Measurements from ENCODE around the gene SMAD6.

SMAD6 gene

GRCh38 chr15:66816201-66816600 is 114.2 kb downstream of the SMAD6 start:
- H3F3A ChIP-seq (ENCODE audit: control insufficient read depth, insufficient read depth) = no peaks in the 10 kb centered on the region
- H4K20me1 ChIP-seq (ENCODE audit: control insufficient read depth, insufficient read depth, low read depth, low read length) = no peaks in the 10 kb centered on the region
- H3K79me2 ChIP-seq (ENCODE audit: control insufficient read depth, low read length) = no peaks in the 10 kb centered on the region
- no peaks in the 10 kb centered on the region for H3K9me3 ChIP-seq (ENCODE audit: control insufficient read depth, insufficient read depth, low read length)
- H3K4me2 ChIP-seq (ENCODE audit: low read length) = no peak overlapping the region
- peaks cover 7% of the 10 kb centered on the region; the same call in 1 of the 2 replicates for H3K27me3 ChIP-seq (ENCODE audit: control insufficient read depth, low read length)
- no peak overlapping the region for H3K4me3 ChIP-seq (ENCODE audit: low read length)
- no peaks in the 10 kb centered on the region for H3K9me2 ChIP-seq (replicated peaks; ENCODE audit: control insufficient read depth, low read length)
- H3K36me3 ChIP-seq (ENCODE audit: control insufficient read depth, low read length) = no peaks in the 10 kb centered on the region
- TF ChIP-seq CTCF (IDR thresholded peaks at IDR 0.05; ENCODE audit: low read depth, low read length, poor library complexity, severe bottlenecking) = no peak
- no peak for TF ChIP-seq EZH2phosphoT487 (IDR thresholded peaks at IDR 0.05; ENCODE audit: borderline replicate concordance, low read length)
- H3K4me1 ChIP-seq (ENCODE audit: control insufficient read depth, low read length) = no peaks in the 10 kb centered on the region
- H3K27ac ChIP-seq (ENCODE audit: low read depth, low read length) = no peak overlapping the region

DNA sequence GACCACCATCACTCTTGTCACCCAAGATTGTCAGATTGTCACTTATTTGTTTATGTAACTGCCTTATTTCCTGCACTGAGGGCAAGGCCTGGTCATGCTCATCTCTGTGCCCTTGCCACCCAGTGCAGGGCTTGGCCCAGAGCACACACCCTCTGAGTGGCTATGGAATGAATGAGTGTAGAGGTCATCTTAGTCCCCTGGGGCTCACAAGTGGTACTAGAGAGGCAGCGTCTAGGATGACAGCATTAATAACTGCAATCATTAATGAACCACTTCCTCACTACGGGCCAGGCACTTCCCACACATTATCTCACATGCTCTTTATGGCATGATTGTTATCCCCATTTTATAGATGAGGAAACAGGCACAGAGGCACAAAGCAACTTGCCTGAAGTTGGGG is 117.0 kb downstream of the SMAD6 start:
- no peaks in the 10 kb centered on the region for H3K9me2 ChIP-seq (replicated peaks; ENCODE audit: control insufficient read depth, low read length)
- H3K36me3 ChIP-seq (ENCODE audit: control insufficient read depth, low read length) = no peaks in the 10 kb centered on the region
- no peaks in the 10 kb centered on the region for H3K79me2 ChIP-seq (ENCODE audit: control insufficient read depth, low read length)
- no peaks in the 10 kb centered on the region for H3K4me1 ChIP-seq (ENCODE audit: control insufficient read depth, low read length)
- TF ChIP-seq CTCF (IDR thresholded peaks at IDR 0.05; ENCODE audit: low read depth, low read length, poor library complexity, severe bottlenecking) = no peak
- TF ChIP-seq EZH2phosphoT487 (IDR thresholded peaks at IDR 0.05; ENCODE audit: borderline replicate concordance, low read length) = no peak
- no peak overlapping the region for H3K4me3 ChIP-seq (ENCODE audit: low read length)
- no peak overlapping the region for H3K4me2 ChIP-seq (ENCODE audit: low read length)
- H3K9me3 ChIP-seq (ENCODE audit: control insufficient read depth, insufficient read depth, low read length) = no peaks in the 10 kb centered on the region
- no peak overlapping the region for H3K27ac ChIP-seq (ENCODE audit: low read depth, low read length)
- no peaks in the 10 kb centered on the region for H3F3A ChIP-seq (ENCODE audit: control insufficient read depth, insufficient read depth)
- H3K27me3 ChIP-seq (ENCODE audit: control insufficient read depth, low read length) = peaks cover 7% of the 10 kb centered on the region; the same call in 1 of the 2 replicates
- H4K20me1 ChIP-seq (ENCODE audit: control insufficient read depth, insufficient read depth, low read depth, low read length) = no peaks in the 10 kb centered on the region

DNA sequence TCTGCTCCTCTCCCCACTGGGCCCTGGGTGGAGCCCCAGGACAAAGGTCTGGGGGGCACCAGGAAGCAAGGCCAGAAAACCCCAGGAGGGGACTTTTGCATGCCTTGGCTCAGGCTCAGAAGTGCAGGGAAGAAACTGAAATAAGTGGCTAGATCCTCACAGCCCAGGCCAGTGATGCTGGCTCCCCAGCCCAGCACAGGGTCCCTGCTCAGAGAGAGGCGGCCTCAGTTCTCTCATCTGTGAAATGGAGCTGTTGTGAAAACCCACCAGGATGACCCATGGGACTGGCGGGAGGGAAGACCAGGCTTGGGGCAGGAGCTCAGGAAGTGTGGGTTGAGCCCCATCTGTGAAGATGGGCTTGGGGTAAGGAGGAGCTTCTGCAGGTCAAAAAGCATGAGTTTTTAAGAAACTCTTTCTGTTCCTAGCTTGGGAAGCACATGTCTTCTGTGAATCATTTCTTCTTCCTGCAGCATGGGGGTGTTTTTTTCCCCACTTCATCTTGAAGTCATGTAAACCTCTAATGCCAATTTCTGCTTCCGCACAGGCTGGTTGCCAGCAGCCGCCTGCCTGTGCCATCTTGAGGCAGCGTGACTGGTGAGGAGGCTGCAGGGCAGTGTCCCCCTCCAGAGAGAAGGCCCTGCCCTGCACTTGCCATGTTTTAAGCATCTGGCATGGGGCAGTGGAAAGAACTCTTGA is 118.6 kb downstream of the SMAD6 start:
- no peaks in the 10 kb centered on the region for H3K9me3 ChIP-seq (ENCODE audit: control insufficient read depth, insufficient read depth, low read length)
- TF ChIP-seq CTCF (IDR thresholded peaks at IDR 0.05; ENCODE audit: low read depth, low read length, poor library complexity, severe bottlenecking) (no peak), EZH2phosphoT487 (IDR thresholded peaks at IDR 0.05; ENCODE audit: borderline replicate concordance, low read length) (no peak)
- H3K79me2 ChIP-seq (ENCODE audit: control insufficient read depth, low read length) = no peaks in the 10 kb centered on the region
- H4K20me1 ChIP-seq (ENCODE audit: control insufficient read depth, insufficient read depth, low read depth, low read length) = no peaks in the 10 kb centered on the region
- no peaks in the 10 kb centered on the region for H3F3A ChIP-seq (ENCODE audit: control insufficient read depth, insufficient read depth)
- peaks cover 1% of the 10 kb centered on the region; the same call in 1 of the 2 replicates for H3K27me3 ChIP-seq (ENCODE audit: control insufficient read depth, low read length)
- no peaks in the 10 kb centered on the region for H3K36me3 ChIP-seq (ENCODE audit: control insufficient read depth, low read length)
- no peaks in the 10 kb centered on the region for H3K9me2 ChIP-seq (replicated peaks; ENCODE audit: control insufficient read depth, low read length)
- no peak overlapping the region for H3K27ac ChIP-seq (ENCODE audit: low read depth, low read length)
- no peaks in the 10 kb centered on the region for H3K4me1 ChIP-seq (ENCODE audit: control insufficient read depth, low read length)
- no peak overlapping the region for H3K4me2 ChIP-seq (ENCODE audit: low read length)
- H3K4me3 ChIP-seq (ENCODE audit: low read length) = no peak overlapping the region

All from DOHH2 (cell line).